GM19468 (cell line): ENCODE results near the gene BRD1.

Experiments
- ATAC-seq: cut with Tn5 transposase; IDR thresholded peaks from one replicate; pipeline ENCODE4 v1.9.1; 2021; ENCODE audit warnings: mild to moderate bottlenecking, moderate library complexity, moderate number of reproducible peaks; ENCODE audit not compliant: unreplicated experiment; ENCODE audit errors: extremely low read depth

Gene BRD1

DNA sequence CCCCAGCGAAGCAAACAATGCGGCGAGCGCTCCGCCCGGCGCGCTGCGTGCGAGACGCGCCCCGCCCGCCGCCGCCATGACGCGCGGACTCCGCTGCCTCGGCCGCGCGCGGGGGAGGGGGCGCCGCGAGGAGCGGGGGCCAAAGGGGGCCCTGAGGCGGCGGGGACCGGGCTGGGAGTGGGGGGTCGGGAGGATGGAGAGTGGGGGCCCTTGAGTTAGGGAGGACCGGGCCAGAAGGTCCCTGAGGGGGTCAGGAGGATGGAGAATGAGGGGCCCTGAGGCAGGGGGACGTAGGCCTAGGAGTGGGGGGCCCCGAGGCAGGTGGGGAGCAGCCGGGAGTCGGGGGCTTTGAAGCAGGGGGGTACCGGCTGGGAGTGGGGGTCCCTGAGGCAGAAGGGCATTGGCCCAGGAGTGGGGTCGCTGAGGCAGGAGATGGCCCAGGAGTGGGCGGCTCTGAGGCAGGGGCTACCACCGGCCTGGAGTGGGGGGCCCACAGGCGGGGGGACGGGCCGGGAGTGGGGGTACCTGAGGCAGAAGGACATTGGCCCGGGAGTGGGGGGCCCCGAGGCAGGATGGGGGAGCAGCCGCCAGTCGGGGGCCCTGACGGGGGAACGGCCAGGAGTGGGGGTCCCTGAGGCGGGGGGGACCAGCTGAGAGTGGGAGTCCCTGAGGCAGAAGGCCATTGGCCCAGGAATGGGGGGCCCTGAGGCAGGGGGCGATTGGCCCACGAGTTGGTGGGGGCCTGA is at the start of gene BRD1:
BRD1 (minus strand) TSS at position 21 of the 746 bp plus-strand sequence. CDS start 3,556 bp downstream, outside the sequence.
- no peak for ATAC-seq

DNA sequence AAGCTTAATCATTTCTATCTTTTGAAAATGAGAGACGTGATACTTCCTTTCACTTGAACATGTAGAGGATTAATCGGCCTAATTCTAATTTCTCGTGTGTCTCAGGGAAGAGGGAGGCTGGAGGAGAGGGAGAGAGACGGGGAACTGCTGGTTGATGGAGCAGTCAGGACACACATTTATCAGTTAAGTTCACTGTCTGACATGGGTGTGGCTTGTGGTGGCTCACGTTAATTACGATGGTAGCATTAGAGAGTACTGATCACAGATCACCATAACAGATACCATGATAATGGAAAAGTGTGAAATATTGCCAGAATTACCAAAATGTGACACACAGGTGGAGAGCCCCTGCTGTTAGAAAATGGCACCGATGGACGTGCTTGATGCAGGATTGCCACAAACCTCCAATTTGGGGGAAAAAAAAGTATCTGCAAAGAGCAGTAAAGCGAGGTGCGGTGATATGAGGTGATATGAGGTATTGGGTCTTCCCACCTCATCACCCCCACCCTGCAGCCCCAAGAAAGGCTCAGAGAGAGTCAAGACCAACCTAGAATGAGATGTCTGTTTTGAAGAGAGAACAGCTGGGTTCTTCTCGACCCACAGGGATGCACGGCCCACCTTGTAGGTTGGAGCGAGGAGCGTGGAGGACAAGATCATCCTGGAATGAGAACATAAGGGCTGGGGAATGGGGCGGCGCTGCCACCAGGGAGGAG is 45.7 kb upstream of the BRD1 start:
- no peak for ATAC-seq

DNA sequence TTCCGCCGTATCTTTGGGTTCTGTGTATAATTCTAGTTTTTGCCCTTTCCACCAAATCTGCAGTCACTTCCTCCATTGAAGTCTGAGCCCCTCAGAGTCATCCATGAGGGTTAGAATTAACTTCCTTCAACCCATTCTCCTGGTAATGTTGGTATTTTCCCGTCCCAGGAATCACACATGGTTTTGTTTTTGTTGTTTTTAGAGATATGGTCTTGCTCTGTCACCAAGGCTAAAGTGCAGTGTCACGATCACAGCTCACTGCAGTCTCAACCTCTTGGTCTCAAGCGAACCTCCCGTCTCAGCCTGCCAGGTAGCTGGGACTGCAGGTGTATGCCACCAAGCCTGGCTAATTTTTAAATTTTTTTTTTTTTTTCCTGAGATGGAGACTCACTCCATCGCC is 44.7 kb upstream of the BRD1 start:
- no peak for ATAC-seq

DNA sequence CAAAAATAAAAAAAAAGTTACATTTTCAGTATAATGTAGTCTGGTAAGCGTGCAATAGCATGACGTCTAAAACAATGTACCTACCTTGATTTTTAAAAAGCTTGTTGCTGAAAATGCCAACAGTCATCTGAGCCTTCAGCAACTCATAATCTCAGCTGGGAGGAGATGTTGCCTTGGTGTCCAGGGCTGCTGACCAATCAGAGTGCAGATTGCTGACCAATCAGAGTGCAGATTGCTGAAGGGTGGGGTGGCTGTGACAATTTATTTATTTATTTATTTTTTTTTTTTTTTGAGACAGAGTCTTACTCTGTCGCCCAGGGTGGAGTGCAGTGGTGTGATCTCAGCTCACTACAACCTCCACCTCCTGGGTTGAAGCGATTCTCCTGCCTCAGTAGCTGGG is 43.8 kb upstream of the BRD1 start:
- ATAC-seq = no peak

DNA sequence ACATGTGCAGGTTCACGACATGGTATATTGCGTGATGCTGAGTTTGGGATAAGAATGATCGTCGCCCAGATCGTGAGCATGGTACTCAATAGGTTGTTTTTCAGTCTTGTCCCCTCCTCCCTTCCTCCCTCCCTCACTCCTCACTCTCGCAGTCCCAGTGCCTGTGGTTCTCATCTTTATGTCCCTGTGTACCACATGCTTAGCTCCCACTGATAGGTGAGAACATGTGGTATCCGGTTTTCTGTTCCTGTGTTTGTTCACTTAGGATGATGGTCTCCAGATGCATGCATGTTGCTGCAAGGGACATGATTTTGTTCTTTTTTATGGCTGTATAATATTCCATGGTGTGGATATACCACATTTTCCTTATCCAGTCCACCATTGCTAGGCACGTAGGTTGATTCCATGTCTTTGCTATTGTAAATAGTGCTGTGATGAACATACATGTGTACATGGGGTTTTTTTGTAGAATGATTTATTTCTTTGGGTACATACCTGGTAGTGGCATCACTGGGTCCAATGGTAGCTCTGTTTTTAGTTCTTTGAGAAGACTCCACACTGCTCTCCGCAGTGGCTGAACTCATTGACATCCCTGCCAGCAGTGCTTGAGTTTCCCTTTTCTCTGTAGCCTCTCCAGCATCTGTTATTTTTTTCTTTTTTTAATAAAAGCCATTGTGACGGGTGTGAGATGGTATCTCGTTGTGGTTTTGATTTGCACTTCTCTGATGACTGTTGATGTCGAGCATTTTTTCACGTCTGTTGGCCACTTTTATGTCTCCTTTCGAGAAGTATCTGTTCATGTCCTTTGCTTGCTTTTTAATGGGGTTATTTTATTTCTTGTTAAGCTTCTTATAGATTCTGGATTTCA is 42.4 kb upstream of the BRD1 start:
- no peak for ATAC-seq

DNA sequence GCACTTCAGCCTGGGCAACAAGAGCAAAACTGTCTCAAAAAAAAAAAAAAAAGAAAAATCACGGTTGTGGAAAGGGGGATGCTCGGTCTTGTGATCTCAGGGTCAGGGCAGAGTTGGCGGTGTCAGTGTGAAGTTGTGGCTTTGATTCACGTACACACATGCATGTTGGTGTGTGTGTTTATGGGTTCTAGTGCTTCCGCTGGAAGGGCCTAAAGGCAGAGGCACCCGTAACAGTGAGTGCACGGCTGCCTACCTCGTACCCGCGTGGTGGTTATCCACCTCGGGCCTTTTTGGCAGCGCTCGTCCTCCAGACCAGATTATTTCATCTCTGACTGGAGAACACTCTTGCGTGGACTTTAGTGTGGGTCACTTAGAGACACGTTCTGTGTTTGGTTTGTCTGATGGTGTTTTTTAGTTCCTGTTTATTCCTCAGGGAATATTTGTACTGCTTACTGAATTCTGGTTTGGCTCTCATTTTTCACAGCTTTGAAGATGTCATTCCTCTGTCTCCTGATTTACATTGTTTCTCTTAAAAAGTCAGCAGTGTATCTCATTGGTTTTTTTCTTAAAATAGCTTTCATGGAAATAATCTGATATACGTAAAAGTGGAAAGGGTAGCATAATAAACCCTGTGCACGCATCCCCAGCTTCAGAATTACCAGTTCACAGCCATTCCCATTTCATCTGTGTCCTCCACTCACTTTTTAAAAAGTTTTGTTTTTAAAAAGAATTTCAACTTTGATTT is 41.6 kb upstream of the BRD1 start:
- ATAC-seq = no peak

DNA sequence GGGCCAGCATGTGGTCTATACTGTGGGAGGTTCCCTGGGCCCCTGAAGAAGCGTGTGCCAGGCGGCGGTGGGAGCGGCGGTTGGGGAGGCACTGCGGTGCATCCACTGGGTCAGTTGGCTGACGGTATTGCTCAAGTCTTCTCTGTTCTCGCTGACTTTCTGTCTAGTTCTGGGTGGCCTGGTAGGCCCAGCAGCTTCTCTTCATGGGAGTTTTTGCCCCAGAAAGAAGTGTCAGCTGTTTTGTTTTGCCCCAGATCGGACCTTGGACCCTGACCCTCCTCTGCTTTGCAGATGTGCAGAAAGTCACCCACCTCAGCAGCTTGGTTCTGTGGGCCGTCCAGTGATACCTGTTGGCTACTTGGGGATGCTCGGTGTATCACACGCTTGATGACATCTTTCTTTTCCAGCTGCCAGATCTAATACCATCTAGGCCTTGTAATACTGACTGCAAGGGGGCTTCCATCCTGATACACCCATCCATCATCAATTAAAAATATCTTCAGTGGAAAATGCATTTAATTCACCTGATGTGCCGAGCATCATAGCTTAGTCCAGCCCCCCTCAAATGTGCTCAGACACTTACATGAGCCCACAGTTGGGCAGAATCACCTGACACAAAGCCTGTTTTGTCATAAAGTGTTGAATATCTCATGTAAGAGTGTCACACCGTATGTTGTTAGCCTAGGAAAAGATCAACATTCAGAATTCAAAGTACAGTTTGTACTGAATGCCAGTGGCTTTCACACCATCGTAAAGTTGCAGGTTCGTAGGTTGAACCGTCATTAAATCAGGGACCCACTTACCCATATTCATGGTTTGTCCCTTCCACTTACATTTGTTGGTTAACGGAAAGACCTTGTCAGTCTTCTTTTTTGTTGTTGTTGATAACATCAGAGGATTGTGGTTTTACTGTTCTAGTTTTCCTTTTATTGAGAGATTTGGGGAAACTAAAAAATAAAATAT is 39.9 kb upstream of the BRD1 start:
- no peak for ATAC-seq

DNA sequence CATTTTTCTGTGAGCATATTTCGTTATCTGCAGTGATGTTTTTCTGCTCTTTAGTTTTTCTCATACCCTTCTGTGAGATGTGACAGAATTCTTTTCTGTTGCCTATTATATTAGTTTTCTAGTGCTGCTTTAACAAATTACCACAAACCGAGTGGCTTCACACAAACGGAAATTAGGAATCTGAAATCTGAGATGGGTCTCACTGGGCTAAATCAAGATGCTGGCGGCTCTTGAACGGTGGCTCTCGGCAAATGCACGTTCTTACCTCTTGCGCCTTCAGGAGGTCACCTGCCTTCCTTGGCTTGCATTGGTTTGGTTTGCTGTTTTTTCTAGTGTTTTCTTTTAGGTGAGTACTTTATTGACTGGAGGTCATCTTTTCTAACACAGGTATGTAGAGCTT is 39.0 kb upstream of the BRD1 start:
- ATAC-seq = no peak

DNA sequence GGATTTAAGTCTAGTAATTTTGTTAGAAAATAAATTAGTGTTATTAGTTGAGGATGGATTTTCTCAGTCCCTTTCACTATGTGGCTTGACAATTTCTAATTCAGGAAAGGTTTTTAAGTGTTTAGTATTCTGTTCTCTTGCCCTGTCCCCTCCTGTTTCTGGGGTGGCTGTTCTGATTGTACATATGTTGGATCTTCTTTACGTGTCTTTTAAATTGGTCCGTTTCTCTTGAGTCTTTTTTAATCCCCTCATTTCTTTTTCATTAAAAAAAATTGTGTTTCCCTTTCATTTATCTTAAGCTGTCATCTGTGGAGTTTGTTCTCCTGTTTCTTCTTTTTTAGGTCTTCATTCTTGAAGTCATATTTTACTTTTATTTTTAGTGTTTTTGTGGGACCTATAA is 38.5 kb upstream of the BRD1 start:
- no peak for ATAC-seq

DNA sequence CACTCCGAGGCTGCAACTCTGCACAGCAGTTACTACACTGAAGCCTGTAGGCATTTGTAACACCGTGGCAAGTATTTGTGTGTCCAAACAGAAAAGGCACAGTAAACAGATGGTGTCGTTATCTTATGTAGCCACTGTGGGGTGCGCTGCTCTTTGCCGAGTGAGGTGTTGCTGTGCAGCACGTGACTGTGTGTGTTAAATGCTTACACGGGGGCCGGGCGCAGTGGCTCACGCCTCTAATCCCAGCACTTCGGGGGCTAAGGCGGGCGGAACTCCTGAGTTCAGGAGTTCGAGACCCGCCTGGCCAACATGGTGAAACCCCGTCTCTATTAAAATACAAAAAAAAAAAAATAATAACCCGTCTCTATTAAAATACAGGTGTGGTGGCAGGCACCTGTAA is 37.5 kb upstream of the BRD1 start:
- ATAC-seq = no peak

DNA sequence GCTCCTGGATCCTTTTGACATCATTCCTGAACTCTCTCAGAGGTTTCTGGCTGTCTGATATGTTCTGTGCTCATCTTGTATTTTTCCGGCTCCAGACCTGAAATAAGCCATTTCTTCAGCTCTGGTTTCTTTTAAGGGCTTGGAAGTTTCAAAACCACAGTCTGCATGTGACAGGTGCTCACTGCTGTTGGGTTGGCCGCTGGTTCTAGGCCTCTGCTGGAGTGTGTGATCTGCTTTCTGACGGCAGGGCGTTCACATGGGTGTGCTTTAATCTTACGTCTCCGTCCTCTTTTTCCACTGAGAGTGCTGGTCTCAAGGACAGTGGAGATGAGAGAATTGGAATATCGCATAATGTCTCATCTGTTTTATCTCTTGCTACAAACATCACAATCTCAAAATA is 36.3 kb upstream of the BRD1 start:
- no peak for ATAC-seq

DNA sequence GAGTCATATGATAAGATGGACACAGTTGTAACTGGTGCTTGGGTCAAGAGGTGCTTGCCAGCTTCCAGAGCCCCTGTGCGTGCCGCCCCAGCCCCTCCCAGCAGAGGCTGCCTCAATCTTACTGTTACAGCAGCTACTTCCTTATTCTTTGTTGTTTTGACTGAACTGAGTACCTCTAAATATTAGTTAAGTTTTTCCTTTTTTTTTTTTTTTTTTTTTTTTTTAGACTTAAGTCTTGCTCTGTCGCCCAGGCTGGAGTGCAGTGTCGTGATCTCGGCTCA is 34.8 kb upstream of the BRD1 start:
- no peak for ATAC-seq

DNA sequence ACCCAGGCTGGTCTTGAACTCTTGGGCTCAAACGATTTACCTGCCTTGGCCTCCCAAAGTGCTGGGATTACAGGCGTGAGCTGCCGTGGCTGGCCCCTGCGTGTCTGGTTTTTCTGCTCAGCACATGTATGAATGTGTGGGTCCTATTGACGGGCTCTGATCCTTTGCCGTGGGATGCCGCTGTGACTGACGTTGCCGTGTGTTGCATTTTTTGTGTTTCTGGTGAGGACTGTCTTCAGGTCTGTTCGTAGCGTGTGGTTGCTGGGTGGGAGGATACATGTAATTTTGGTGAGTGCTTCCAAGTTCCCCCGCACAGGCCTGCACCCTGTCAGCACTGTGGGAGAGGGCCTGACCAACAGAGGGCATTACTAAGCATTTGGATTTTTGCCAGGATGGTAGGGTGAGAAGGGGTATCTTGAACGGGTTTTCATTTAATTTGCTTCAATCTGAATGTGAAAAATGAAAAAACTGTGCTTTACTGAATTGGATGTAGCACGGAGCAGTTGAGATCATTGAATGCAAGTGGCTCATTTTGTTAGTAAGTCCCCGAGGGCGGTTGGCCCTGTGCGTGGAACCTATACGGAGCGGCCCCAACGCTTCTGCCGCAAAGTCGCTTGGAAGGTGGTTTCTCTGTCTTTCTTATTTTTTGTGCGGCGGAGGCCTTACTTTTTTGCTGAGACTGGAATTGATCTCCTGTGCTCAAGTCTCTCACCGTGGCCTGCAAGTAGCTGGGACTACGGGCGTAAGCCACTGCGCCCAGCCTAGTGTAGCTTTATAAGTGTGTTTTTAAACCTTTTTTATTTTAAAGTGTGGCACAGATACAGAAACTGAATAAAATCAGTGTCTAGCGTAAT is 34.2 kb upstream of the BRD1 start:
- ATAC-seq = no peak

DNA sequence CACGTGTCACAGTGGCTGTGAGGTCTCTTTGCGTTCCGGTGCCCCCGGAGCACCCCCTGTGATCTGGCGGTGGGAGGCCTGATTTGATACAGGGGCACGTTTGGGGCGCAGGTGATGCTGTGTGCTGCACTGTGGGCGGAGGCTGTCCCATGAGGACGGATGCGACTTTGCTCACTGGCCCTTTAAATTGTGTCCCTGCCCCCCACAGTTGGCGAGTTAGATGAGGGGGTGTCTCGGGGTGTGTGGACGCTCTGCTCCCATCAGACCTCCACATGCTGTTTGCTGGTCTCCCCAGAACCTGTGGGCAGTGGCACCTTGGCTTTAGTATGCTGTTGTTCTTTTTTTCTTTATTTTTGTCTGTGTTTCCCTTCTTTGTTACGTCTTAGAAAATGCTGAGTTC is 31.2 kb upstream of the BRD1 start:
- no peak for ATAC-seq

DNA sequence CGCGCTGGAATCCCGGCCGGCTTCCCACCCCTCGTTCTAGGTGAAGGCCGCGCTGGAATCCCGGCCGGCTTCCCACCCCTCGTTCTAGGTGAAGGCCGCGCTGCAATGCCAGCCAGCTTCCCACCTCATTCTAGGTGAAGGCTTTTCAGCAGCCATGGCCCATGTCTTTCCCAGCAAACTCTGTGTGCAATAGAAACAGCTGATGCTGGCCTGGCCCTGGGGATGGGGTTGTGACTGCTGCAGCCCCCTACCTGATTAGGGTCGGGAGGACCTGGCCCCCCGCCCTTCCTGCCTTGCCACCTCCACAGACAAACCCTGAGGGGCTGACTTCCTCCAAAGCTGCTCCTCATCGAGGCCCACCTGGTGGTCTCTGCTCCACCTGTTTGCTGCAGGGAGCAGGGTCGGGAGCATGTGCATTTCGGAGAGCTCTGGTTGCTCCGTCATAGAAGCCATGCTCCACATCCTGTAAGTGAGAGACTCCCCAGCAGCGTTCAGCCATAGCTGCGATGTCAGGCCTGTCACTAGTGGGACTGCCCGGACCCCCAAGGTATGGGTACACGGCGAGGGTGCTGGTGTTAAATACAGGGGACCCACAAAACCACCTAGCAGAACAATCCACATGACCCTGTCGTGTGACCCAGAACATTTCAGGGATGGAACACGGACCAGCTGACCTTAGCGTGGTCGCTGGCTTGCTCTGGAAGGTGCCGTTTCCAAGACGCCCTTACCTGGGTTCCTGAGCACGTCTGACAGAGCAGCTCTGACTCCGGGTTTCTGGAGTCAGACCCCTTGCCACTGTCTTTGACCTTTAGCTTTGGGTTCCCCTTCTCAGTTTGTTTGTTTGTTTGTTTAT is 29.3 kb upstream of the BRD1 start:
- no peak for ATAC-seq

DNA sequence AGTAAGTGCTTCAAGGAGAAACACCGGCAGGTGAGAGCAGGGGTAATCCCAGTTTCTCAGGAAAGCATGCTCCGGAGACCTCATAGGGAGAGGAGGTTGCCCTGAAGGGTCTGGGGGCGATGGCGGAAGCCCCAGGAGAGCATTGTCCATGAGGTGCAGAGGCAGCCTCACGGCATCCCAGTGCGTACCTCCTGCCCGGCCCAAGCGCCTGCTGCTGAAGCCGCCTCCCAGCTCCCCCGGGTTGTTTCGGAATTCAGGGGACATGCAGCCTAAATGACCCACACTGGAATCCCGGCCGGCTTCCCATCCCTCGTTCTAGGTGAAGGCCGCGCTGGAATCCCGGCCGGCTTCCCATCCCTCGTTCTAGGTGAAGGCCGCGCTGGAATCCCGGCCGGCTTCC is 28.7 kb upstream of the BRD1 start:
- ATAC-seq = no peak

DNA sequence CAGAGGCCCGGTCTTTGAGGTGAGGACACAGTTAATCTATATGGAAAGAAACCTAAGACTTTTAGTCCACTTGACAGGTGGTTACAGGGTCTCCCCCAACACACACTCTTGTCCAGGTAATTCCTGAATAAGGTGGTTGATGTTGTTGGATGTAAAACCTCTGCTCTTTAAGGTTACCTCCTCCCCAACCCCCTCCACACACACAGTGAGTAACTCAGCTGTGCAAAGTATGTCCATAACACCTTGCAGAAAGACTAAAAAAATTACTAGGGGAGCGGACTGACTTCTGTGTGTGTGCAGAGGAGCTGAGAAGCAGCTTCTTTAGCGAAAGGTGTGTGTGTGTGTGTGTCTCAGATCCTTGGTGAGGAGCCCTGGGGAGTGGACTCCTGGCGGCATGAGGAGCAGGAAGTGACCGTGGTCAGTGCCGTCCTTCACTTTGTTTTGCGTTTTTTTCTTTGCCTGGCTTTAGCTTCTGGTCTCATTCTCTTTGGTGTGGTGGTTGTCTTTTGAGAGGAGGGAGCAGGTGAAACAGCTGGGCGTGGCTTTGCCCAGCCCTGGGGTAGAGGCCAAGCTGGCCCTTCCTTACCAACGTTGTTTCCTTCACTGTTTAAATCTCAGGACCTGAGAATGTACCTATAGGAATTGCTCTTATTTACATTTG is 27.7 kb upstream of the BRD1 start:
- no peak for ATAC-seq
